GM06990 (cell line): ENCODE measurements around the gene RPL28.

Experiments used
- DNase-seq: peaks from one replicate; pipeline ENCODE4 v3.0.0-alpha.2; 2011; ENCODE audit not compliant: insufficient read length; ENCODE audit errors: extremely low read depth
- H3K27me3 ChIP-seq: replicated peaks from 2 replicates; pipeline ENCODE4 v1.6.0; 2011; ENCODE audit warnings: low read length; ENCODE audit not compliant: control insufficient read depth, insufficient read depth
- H3K36me3 ChIP-seq: 2 replicates; pipeline ENCODE4 v1.5.1; 2011; ENCODE audit warnings: low read length; ENCODE audit not compliant: control insufficient read depth, insufficient read depth
- H3K4me3 ChIP-seq: replicated peaks from 2 replicates; pipeline ENCODE4 v1.5.1; 2011; ENCODE audit warnings: low read depth, mild to moderate bottlenecking, control low read depth, low read length
- CTCF ChIP-seq: IDR thresholded peaks from 2 replicates; pipeline ENCODE4 v1.5.1; 2011; ENCODE audit warnings: low read length, control low read depth, mild to moderate bottlenecking, inconsistent platforms; ENCODE audit not compliant: insufficient read depth, poor library complexity, severe bottlenecking

The RPL28 gene

GRCh38 chr19:55352549-55353145 is 33.1 kb upstream of the RPL28 start:
- H3K4me3 ChIP-seq, result no peak overlapping the region
- peaks cover 2% of the 10 kb centered on the region for H3K27me3 ChIP-seq
- H3K36me3 ChIP-seq, result peaks cover 2% of the 10 kb centered on the region; the same call in 1 of the 2 replicates
- TF ChIP-seq CTCF, result no peak
- DNase-seq, result no peak

DNA sequence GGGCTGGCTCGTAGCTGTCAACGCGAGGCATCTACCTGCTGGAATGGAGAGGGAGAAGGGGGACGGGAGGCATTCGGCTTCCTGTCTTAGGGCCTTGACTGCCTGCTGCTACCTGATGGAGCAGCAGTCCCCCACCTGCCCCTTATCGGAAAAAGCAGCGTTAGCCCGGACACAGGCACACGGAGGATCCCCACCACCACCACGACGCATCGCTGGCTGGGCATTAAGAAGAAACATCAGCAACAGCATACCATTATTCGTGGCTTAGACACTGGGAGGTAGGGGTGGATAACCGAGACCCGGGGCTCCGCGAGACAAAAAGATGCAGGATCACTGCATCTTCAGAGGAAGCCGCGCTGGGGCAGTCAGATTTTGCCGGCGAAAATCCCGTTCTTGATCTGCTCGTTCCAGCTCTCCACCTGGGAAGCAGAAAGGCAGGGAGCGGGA is 32.4 kb upstream of the RPL28 start:
- peak overlapping the region; percentile 40; the same call in 1 of the 2 replicates for H3K4me3 ChIP-seq
- peaks cover 2% of the 10 kb centered on the region for H3K27me3 ChIP-seq
- TF ChIP-seq CTCF, result no peak
- H3K36me3 ChIP-seq, result no peaks in the 10 kb centered on the region
- no peak for DNase-seq

DNA sequence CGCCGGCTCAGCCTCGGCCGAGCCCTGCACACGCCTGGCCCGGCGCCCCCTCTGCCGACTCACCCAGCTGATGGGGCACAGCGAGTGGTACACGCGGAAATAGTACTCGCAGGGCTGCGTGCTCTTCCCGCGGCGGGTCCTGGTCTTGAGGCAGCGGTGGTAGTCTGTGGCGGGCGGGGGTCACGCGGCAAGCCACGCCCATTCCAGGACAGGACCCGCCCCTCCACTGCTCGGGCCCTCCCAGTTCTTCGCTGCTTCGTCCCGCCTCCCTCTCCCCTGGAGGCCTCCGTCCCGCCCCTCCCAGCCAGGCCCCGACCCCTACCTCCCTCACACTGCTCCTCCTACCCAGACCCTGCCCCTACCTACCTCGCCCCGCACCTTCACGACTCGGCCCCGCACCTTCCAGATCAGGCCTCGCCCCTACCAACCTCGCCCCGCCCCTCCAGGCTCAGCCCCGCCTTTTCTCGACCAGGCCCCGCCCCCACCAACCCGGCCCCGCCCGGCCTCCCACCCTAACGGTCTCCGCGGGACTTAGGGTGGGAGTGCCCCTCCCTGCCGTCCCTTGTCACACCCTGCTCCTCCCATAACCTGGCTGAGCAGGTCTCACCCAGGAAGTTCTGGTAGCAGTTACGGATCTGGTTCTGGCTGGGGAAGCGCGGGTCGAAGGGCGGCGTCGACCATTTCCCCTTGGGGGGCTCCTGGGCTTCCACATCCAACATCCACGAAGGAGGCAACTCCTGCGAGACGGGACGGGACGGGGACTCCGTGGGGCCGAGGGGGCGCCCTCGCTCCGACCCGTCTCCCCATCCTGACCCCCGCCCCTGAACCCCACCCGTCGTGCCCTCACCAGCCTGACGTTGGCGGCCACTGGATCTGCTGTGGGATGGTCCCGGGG is 31.7 kb upstream of the RPL28 start:
- peaks cover 2% of the 10 kb centered on the region for H3K27me3 ChIP-seq
- no peaks in the 10 kb centered on the region for H3K36me3 ChIP-seq
- TF ChIP-seq CTCF, result no peak
- H3K4me3 ChIP-seq, result peak overlapping the region; percentile 40
- DNase-seq, result peak; percentile 68

- Histone ChIP-seq H3K27me3 (peaks cover 2% of the 10 kb centered on the region), H3K36me3 (no peaks in the 10 kb centered on the region), H3K4me3 (peak within 1 kb of the TSS; percentile 40)
- TF ChIP-seq CTCF, result no peak
- DNase-seq, result no peak
Observed at GRCh38 chr19:55354698-55355212, 31.0 kb upstream of the RPL28 start, which contains the start of gene COX6B2. Gene COX6B2, minus strand, starts transcription at chr19:55354719. Its CDS starts 198 bp downstream, at chr19:55354521.

GRCh38 chr19:55355213-55355821 is 30.4 kb upstream of the RPL28 start:
- Histone ChIP-seq H3K4me3 (no peak overlapping the region), H3K36me3 (no peaks in the 10 kb centered on the region), H3K27me3 (peaks cover 2% of the 10 kb centered on the region)
- TF ChIP-seq CTCF, result no peak
- no peak for DNase-seq
